H9 (cell line): ENCODE data around the gene ARHGEF7. TPM values are rescaled to one million over a fixed set of nuclear protein-coding genes. Genes with fewer than 3 reads are reported as not detected.

Experiments
- DNase-seq: peaks from one replicate; pipeline ENCODE4 v3.0.0-alpha.2; 2017
- H2AFZ ChIP-seq: one replicate; pipeline ENCODE4 v1.6.1; 2013; ENCODE audit warnings: mild to moderate bottlenecking, low read length, control low read depth, moderate library complexity
- H2AK5ac ChIP-seq: 2 replicates; pipeline ENCODE4 v1.6.1; 2013; ENCODE audit warnings: low read length, control low read depth, mixed read lengths; ENCODE audit not compliant: insufficient read length
- H2BK120ac ChIP-seq: one replicate; pipeline ENCODE4 v1.6.1; 2013; ENCODE audit warnings: low read depth, mild to moderate bottlenecking, low read length, control low read depth, inconsistent platforms; ENCODE audit not compliant: poor library complexity, severe bottlenecking
- H2BK12ac ChIP-seq: 2 replicates; pipeline ENCODE4 v1.6.1; 2013; ENCODE audit warnings: low read length, control low read depth, mixed read lengths, low read depth; ENCODE audit not compliant: insufficient read length
- H2BK15ac ChIP-seq: 2 replicates; pipeline ENCODE4 v1.6.1; 2013; ENCODE audit warnings: low read depth, low read length, control low read depth
- H2BK20ac ChIP-seq: one replicate; pipeline ENCODE4 v1.6.1; 2013; ENCODE audit warnings: low read depth, mild to moderate bottlenecking, low read length, control low read depth, inconsistent platforms; ENCODE audit not compliant: poor library complexity, severe bottlenecking
- H2BK5ac ChIP-seq: 2 replicates; pipeline ENCODE4 v1.6.1; 2013; ENCODE audit warnings: low read length, control low read depth, mixed read lengths; ENCODE audit not compliant: insufficient read length
- H3K14ac ChIP-seq: 2 replicates; pipeline ENCODE4 v1.6.1; 2013; ENCODE audit warnings: low read length, control low read depth; ENCODE audit not compliant: insufficient read depth
- H3K18ac ChIP-seq: 2 replicates; pipeline ENCODE4 v1.6.1; 2013; ENCODE audit warnings: low read depth, mild to moderate bottlenecking, mixed read lengths, low read length, control low read depth; ENCODE audit not compliant: insufficient read length
- H3K23ac ChIP-seq: 2 replicates; pipeline ENCODE4 v1.6.1; 2013; ENCODE audit warnings: low read length, control low read depth, mixed read lengths, low read depth; ENCODE audit not compliant: insufficient read length
- H3K23me2 ChIP-seq: 2 replicates; pipeline ENCODE4 v1.6.1; 2013; ENCODE audit warnings: low read depth, mild to moderate bottlenecking, mixed read lengths, low read length, control low read depth; ENCODE audit not compliant: insufficient read length, poor library complexity, severe bottlenecking
- H3K27ac ChIP-seq: 2 replicates; pipeline ENCODE4 v1.5.1; 2013; ENCODE audit warnings: low read length, control low read depth, mixed read lengths, low read depth; ENCODE audit not compliant: insufficient read length
- H3K27me3 ChIP-seq: 2 replicates; pipeline ENCODE4 v1.6.1; 2013; ENCODE audit warnings: low read length, control low read depth, inconsistent platforms; ENCODE audit not compliant: insufficient read depth
- H3K4ac ChIP-seq: 2 replicates; pipeline ENCODE4 v1.6.1; 2013; ENCODE audit warnings: low read depth, mild to moderate bottlenecking, control low read depth, inconsistent platforms, low read length, moderate library complexity
- H3K4me1 ChIP-seq: 2 replicates; pipeline ENCODE4 v1.6.1; 2013; ENCODE audit warnings: low read length, control low read depth, inconsistent platforms; ENCODE audit not compliant: insufficient read depth
- H3K4me2 ChIP-seq: 2 replicates; pipeline ENCODE4 v1.6.1; 2013; ENCODE audit warnings: low read length, control low read depth, mixed read lengths; ENCODE audit not compliant: insufficient read length, insufficient read depth
- H3K56ac ChIP-seq: 2 replicates; pipeline ENCODE4 v1.6.1; 2013; ENCODE audit warnings: low read depth, mild to moderate bottlenecking, mixed read lengths, low read length, control low read depth; ENCODE audit not compliant: insufficient read length
- H3K79me1 ChIP-seq: 2 replicates; pipeline ENCODE4 v1.6.1; 2013; ENCODE audit warnings: low read depth, mild to moderate bottlenecking, moderate library complexity, low read length, control low read depth, inconsistent platforms; ENCODE audit not compliant: insufficient read depth, poor library complexity, severe bottlenecking
- H3K79me2 ChIP-seq: 2 replicates; pipeline ENCODE4 v1.6.1; 2013; ENCODE audit warnings: low read length, control low read depth, inconsistent platforms; ENCODE audit not compliant: insufficient read depth
- H3K9ac ChIP-seq: 2 replicates; pipeline ENCODE4 v1.6.1; 2013; ENCODE audit warnings: low read length, control low read depth, mixed read lengths; ENCODE audit not compliant: insufficient read length; ENCODE audit errors: extremely low read depth
- H3K9me3 ChIP-seq: one replicate; pipeline ENCODE4 v1.6.1; 2013; ENCODE audit warnings: low read depth, low read length, inconsistent platforms; ENCODE audit not compliant: control insufficient read depth
- H3T11ph ChIP-seq: one replicate; pipeline ENCODE4 v1.6.1; 2013; ENCODE audit warnings: mild to moderate bottlenecking, low read length, control low read depth, inconsistent platforms
- H4K20me1 ChIP-seq: one replicate; pipeline ENCODE4 v1.6.1; 2013; ENCODE audit not compliant: control insufficient read depth, insufficient read length, insufficient read depth
- H4K5ac ChIP-seq: 2 replicates; pipeline ENCODE4 v1.6.1; 2013; ENCODE audit warnings: low read depth, mild to moderate bottlenecking, mixed read lengths, low read length, control low read depth; ENCODE audit not compliant: insufficient read length
- H4K8ac ChIP-seq: replicated peaks from 2 replicates; pipeline ENCODE4 v1.6.1; 2013; ENCODE audit warnings: low read length, control low read depth, mixed read lengths, low read depth; ENCODE audit not compliant: insufficient read length
- H4K91ac ChIP-seq: 2 replicates; pipeline ENCODE4 v1.6.1; 2013; ENCODE audit warnings: low read depth, mild to moderate bottlenecking, moderate library complexity, mixed read lengths, low read length, control low read depth; ENCODE audit not compliant: insufficient read length
- H3K27ac Mint-ChIP-seq, 3 experiments: 2 replicates in 2 of 3; 3 replicates in 1 of 3; pipeline ENCODE4 v1.8.0; 2020 to 2021; ENCODE audit warnings: mixed read lengths in 3 of 3, mild to moderate bottlenecking in 1 of 3, moderate library complexity in 1 of 3
- H3K27me3 Mint-ChIP-seq: 2 replicates; pipeline ENCODE4 v1.8.0; 2021; ENCODE audit warnings: low read depth, mild to moderate bottlenecking, moderate library complexity, mixed read lengths
- H3K36me3 Mint-ChIP-seq, 3 experiments: 2 replicates in 2 of 3; 3 replicates in 1 of 3; pipeline ENCODE4 v1.8.0; 2020 to 2021; ENCODE audit warnings: low read depth in 3 of 3, mixed read lengths in 3 of 3; ENCODE audit not compliant: insufficient read depth in 1 of 3
- H3K4me1 Mint-ChIP-seq, 2 experiments: 2 replicates each; pipeline ENCODE4 v1.8.0; 2020; ENCODE audit warnings: mixed read lengths in 2 of 2
- H3K4me3 Mint-ChIP-seq, 2 experiments: 2 replicates in 1 of 2; 3 replicates in 1 of 2; pipeline ENCODE4 v1.8.0; 2020 to 2021; ENCODE audit warnings: mild to moderate bottlenecking in 2 of 2, mixed read lengths in 2 of 2, moderate library complexity in 1 of 2
- H3K9me3 Mint-ChIP-seq, 2 experiments: 2 replicates in 1 of 2; 3 replicates in 1 of 2; pipeline ENCODE4 v1.8.0; 2020; ENCODE audit warnings: mild to moderate bottlenecking in 2 of 2, mixed read lengths in 2 of 2, moderate library complexity in 1 of 2
- CTCF ChIP-seq: fragments of 200-600 bp; sonication (generic); conservative IDR thresholded peaks from 3 replicates; pipeline ENCODE4 v1.8.0; 2021; ENCODE audit warnings: antibody characterized with exemption, mild to moderate bottlenecking
- WGBS: extraction: QIAGEN DNeasy Blood & Tissue Kit; methylation state at CpG from one replicate; pipeline ENCODE4 v1.1.7; 2013; ENCODE audit warnings: missing lambda C conversion rate, low lambda C conversion rate, mixed read lengths; ENCODE audit not compliant: insufficient read length; ENCODE audit errors: extremely low coverage; 5-methylcytosine and 5-hydroxymethylcytosine counted together
- total RNA-seq: library from RNA; stranded (reverse); gene quantifications from 2 replicates; pipeline ENCODE4 v1.2.1, GENCODE V29; 2021

Gene ARHGEF7
- total RNA-seq, 1 experiment from 2014 or later, result 51.9 TPM

GRCh38 chr13:111095031-111095840, 19.9 kb upstream of the ARHGEF7 start:
- Histone ChIP-seq H4K91ac (no peak overlapping the region), H3K56ac (no peak overlapping the region), H3K4ac (no peak overlapping the region), H2BK12ac (no peak overlapping the region), H3K27ac (no peak overlapping the region), H4K8ac (no peak overlapping the region), H3K9ac (no peak overlapping the region), H2AK5ac (no peak overlapping the region), H2AFZ (no peak overlapping the region), H2BK5ac (no peak overlapping the region), H2BK15ac (no peak overlapping the region), H2BK120ac (no peak overlapping the region), H3T11ph (no peak overlapping the region), H3K18ac (peak overlapping the region; percentile 3), H3K79me1 (no peaks in the 10 kb centered on the region), H3K4me1 (no peaks in the 10 kb centered on the region), H3K23ac (no peak overlapping the region), H4K5ac (no peak overlapping the region), H3K79me2 (no peaks in the 10 kb centered on the region), H3K4me2 (no peak overlapping the region), H4K20me1 (no peaks in the 10 kb centered on the region), H3K9me3 (no peaks in the 10 kb centered on the region), H3K27me3 (no peaks in the 10 kb centered on the region), H3K14ac (no peak overlapping the region), H2BK20ac (no peak overlapping the region), H3K23me2 (no peaks in the 10 kb centered on the region)
- no peak overlapping the region for H3K27ac Mint-ChIP-seq
- no peaks in the 10 kb centered on the region for H3K36me3 Mint-ChIP-seq
- no peaks in the 10 kb centered on the region for H3K9me3 Mint-ChIP-seq
- WGBS, result no CpG with 5 or more reads among the region's 30 CpGs
- no peak overlapping the region for H3K4me3 Mint-ChIP-seq
- H3K4me1 Mint-ChIP-seq, result peaks cover 4 to 5% of the 10 kb centered on the region in 2 experiments
- no peak for DNase-seq
- peaks cover 40% of the 10 kb centered on the region for H3K27me3 Mint-ChIP-seq
- TF ChIP-seq CTCF, result no peak
